NCI-H128 (cell line): ENCODE measurements around the gene SLC22A14.

ENCODE experiments used
- DNase-seq: peaks from one replicate; lab custom pipeline; 2025; ENCODE audit not compliant: unreplicated experiment; lab: John Stamatoyannopoulos, UW

The SLC22A14 gene

GRCh38 chr3:38343797-38344594 lies 61.9 kb downstream of the SLC22A14 start:
- no peak for DNase-seq

- DNase-seq = no peak
Observed at GRCh38 chr3:38345879-38346586, 63.9 kb downstream of the SLC22A14 start.

DNA sequence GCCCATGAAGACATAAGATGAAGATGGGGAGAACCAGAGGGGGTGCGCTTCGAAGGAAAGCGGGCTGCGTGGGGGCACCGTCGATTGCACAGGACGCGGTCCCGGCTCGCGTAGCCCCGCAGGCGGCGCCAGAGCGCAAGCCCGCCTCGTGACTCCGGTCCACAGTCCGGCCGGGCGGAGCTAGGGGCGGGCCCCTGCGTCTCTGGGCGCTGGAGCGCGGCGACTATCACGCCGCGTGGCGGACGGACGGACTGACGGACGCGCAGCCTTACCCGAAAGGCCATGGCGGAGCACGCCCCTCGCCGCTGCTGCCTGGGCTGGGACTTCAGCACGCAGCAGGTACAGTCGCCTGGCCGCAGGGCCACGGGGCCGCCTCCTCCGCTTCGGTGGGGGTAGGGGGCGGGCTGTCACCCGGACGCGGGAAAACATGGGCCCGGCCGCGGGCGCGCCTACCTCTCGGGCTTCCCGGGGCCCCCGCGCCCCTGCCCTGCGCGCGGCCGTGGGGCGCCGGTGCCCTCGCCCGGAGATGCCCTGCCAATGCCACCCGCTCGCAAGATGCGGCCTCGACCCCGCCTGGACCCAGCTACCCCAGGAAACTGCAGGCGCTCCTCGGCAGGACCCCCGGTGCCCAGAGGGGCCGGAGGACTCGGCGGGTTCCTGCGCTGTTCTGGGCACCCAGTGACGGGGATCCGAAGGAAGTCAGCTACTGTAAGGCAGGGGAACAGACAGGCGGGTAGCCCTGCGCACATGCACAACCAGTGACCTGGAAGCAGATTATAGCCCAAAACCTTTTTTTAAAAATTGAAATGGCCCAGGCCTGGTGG lies 64.7 kb downstream of the SLC22A14 start, which contains the start of gene XYLB:
Gene XYLB, plus strand, starts transcription at position 199 of the 824 bp plus-strand sequence. Its CDS starts 84 bp downstream, at position 283.
- DNase-seq = no peak

GRCh38 chr3:38347421-38348200 lies 65.5 kb downstream of the SLC22A14 start:
- no peak for DNase-seq

DNA sequence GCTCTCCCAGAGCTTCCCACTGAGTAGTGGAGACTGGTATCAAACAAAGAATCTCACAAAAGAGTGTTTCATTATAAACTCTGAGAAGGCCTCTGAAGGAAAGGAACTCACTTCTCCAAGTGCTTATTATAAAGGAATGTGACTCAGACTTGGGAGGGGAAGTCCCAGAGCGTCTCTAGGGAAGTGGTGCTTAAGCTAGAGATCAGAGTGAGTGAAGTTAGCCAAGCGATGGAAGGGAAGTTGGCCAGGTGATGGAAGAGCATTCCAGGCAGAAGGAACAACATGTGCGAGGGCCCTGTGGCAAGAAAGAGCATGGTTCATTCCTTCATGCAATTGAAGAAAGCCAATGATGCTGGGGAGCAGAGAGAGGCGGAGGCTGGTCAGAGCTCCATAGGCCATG lies 66.8 kb downstream of the SLC22A14 start:
- no peak for DNase-seq

DNA sequence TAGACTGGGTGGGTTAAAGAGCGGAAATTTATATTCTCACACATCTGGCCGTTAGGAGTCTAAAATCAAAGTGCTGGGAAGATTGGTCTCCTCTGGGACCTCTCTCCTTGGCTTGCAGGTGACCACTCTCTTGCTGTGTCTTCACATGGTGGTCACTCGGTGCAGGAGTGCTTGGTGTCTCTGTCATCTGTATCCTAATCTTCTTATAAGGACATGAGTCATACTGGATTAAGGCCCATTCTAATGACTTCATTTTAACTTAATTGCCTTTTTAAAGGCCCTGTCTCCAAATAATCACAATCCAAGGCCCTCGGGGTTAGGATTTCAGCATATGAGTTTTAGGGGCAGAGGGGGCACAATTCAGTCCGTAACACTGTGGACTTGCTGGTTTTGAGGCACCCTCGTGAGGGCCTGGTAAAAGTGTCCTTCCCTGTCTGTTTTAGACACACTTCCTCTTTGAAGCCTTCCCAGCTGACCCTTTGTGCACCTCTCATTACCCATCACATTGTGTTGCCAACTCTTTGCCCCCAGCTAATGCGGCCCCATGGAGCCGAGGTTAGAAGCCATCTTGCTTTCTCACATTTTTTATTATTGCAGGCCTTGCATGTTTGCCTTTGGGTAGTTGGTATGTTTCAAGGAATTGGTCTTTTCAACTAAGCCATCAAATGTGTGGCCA lies 67.7 kb downstream of the SLC22A14 start:
- no peak for DNase-seq

DNA sequence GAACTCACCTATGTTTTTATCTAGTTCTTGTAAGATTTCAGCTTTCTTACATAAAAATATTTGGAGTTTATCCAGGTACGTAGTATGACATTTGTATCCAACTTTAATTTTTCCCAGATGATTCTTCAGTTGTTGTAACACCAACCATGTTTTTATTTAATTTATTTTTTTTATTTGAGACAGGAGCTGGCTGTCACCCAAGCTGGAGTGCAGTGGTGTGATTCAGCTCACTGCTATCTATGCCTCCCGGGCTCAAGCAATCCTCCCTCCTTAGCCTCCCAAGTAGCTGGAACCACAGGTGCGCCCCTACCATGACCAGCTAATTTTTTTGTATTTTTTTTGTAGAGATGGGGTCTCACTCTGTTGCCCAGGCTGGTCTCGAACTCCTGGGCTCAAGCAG lies 71.1 kb downstream of the SLC22A14 start:
- no peak for DNase-seq

- DNase-seq = no peak
Observed at GRCh38 chr3:38354588-38355330, 72.7 kb downstream of the SLC22A14 start.

GRCh38 chr3:38359038-38359437 lies 76.9 kb downstream of the SLC22A14 start:
- no peak for DNase-seq

- no peak for DNase-seq
Observed at GRCh38 chr3:38360345-38360744, 78.3 kb downstream of the SLC22A14 start.

GRCh38 chr3:38361496-38361895 lies 79.4 kb downstream of the SLC22A14 start:
- DNase-seq = no peak

DNA sequence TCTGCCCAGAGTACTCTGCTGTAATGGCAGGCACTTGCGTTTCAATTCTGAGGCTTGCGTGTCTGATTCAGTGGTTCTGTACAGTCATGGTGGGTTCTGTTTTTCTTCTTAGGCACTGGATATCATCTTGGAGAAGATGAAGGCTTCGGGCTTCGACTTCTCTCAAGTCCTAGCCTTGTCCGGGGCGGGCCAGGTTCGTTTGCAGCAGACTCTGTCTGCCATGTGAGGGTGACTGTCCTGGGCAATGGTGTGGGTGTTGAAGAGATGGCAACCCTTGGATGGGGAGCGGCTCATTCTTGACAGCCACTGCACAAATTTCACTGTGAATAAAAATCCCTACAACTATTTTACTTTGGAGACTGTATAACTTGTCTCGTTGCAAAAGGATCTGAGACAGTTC lies 80.7 kb downstream of the SLC22A14 start:
- DNase-seq = no peak

DNA sequence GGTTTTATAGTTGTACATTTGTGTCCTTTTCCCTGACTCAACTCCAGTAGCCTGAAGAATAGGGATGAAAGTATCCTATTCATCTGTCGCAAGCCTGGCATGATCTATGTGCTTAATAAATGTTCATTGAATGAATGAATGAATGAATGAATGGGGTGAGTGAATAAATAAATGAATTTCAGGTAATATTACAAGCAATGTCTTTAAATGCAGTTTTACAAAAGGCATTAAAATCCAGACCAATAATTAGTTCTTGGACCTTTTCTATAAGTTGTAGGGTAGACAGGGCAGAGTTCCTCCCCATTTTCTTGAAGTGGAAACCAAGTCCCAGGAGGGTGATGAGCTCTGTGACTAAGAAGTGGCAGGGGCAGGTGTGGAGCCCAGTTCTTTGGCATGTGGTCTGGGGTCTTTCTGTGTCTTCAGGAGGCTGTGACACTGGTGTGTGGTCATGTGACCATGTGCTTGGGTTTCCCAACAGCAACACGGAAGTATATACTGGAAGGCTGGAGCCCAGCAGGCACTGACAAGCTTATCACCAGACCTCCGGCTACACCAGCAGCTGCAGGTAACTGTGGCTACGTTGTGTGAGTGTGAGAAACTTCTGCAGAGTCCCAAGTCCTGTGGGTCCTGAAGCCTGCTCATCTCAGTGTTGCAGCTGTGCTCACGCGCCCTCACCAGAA lies 82.8 kb downstream of the SLC22A14 start:
- DNase-seq = no peak

DNA sequence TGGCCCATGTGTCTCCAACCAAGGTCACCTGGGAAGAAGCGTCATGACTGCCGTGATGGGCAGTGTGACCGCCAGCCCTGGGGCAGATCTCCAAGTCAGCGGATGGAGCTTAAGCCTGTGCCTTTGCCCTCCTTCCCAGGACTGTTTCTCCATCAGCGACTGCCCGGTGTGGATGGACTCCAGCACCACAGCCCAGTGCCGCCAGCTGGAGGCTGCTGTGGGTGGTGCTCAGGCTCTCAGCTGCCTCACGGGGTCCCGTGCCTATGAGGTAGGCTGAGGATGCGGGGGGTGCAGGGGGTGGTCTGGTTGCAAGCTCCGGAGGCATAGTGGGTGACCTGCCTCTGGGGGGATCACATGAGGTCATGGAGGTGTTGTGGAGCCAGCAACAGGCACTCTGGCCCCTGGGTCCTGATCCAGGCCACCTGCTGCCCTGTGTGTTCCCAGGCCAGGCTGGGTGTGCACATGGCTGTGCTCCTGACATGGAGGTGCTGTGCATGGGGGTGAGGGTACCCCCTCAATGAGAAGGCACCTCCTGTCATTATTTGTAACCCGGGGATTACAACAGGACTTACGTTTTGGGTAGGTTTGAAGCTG lies 83.5 kb downstream of the SLC22A14 start:
- DNase-seq = no peak

DNA sequence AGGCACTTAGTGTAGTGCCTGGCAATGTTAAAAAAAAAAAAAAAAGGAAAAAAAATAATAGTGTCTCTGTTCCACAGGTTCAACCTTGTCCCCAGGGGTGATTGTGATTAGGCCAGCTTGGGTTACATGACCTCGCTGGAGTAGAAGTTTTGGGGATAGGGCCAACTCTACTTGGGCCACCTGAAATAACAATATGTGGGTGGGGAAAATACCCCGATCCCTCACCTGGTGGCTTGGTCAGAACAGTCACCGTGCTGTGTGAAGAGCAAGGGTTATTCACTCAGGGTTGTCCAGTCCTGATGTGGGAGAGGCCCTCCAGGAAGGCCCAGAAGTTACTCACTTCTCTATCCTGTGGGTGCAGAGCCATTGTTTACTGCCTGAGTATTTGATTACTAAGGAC lies 84.0 kb downstream of the SLC22A14 start:
- no peak for DNase-seq

GRCh38 chr3:38367779-38368178 lies 85.7 kb downstream of the SLC22A14 start:
- no peak for DNase-seq
